ENCODE measurements around the gene CSNK1G3. TPM values are rescaled to one million over a fixed set of nuclear protein-coding genes. Genes with fewer than 3 reads are reported as not detected.

The CSNK1G3 gene
- polyA plus RNA-seq, 1 experiment: 9.8 TPM

GRCh38 chr5:123605822-123606221 lies 93.8 kb downstream of the CSNK1G3 start:
- TF ChIP-seq, protein P1, sequence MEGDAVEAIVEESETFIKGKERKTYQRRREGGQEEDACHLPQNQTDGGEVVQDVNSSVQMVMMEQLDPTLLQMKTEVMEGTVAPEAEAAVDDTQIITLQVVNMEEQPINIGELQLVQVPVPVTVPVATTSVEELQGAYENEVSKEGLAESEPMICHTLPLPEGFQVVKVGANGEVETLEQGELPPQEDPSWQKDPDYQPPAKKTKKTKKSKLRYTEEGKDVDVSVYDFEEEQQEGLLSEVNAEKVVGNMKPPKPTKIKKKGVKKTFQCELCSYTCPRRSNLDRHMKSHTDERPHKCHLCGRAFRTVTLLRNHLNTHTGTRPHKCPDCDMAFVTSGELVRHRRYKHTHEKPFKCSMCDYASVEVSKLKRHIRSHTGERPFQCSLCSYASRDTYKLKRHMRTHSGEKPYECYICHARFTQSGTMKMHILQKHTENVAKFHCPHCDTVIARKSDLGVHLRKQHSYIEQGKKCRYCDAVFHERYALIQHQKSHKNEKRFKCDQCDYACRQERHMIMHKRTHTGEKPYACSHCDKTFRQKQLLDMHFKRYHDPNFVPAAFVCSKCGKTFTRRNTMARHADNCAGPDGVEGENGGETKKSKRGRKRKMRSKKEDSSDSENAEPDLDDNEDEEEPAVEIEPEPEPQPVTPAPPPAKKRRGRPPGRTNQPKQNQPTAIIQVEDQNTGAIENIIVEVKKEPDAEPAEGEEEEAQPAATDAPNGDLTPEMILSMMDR (IDR thresholded peaks at IDR 0.05; ENCODE audit: insufficient read depth, low read depth, low read length): no peak
- no peaks in the 10 kb centered on the region for H3K27me3 ChIP-seq (ENCODE audit: control insufficient read depth, insufficient read depth, low read length)
- DNase-seq (ENCODE audit: low read depth): no peak
- no peak overlapping the region for H3K4me3 ChIP-seq (ENCODE audit: low read depth, low read length)
- POLR2A ChIA-PET: no interaction called here
- peaks cover 1% of the 10 kb centered on the region; the same call in 1 of the 2 replicates for H3K36me3 ChIP-seq (ENCODE audit: control insufficient read depth, insufficient read depth, low read length)
- CTCF ChIA-PET: no interaction called here

DNA sequence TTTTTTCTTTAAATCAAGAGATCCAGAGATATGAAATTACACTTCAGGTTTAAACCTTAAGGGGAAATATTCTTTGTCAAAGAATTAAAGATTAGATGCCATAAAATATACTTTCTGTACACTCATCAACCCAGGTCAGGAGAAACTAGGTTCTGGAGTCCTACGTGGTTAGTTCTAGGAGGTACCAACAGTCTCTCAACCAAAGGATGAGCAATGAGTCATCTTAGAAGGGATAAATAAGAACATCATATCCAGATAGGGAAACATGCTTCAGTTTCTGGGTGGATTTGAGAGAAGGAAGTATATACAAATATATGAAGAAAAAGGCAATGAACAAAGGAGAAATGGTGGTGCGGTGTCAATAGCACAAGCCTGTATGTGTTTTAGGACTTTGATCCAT lies 98.2 kb downstream of the CSNK1G3 start:
- no peaks in the 10 kb centered on the region for H3K27me3 ChIP-seq (ENCODE audit: control insufficient read depth, insufficient read depth, low read length)
- H3K36me3 ChIP-seq (ENCODE audit: control insufficient read depth, insufficient read depth, low read length): no peaks in the 10 kb centered on the region
- TF ChIP-seq, protein P1 (IDR thresholded peaks at IDR 0.05; ENCODE audit: insufficient read depth, low read depth, low read length): no peak
- no peak overlapping the region for H3K4me3 ChIP-seq (ENCODE audit: low read depth, low read length)
- DNase-seq (ENCODE audit: low read depth): no peak
- ChIA-PET CTCF (interaction anchor here (0.7 to 1.6 kb wide), 11 partner anchors 11 to 1434 kb away, joined by 3 to 9 read pairs (median 4); partner anchors contain the start of gene CEP120), POLR2A (no interaction called here)

DNA sequence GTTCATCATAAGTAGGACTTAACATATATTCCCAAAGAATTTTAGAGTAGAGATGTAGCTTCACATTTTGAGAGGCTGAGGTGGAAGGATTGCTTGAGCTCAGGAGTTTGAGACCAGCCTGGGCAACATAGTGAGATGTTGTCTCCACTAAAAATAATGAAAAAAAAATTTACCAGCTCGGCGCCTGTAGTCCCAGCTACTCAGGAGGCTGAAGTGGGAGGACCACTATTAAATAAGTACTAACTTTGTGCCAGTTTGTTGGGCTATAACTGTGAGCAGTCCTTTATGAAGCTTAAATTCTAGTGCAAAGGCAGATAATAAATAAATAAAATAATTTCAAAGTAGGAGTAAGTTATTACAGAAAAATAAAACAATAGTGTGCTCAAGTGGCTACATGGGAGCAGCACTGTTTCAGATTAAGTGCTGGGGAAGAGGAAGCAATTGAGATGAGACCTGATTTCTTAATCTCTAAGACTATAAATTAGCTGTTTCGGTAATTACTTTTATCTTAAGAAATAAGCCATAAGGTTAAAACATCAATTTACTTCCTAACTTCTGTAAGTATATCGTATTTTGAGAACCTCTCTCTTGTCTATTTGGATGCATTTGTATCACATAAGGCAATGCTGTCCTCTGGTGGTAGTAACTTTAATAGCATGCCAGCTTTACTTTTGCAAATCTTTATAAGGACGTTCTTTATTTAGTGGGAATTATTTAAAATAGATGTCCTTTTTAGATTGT lies 98.9 kb downstream of the CSNK1G3 start:
- peak; percentile 24 for DNase-seq (ENCODE audit: low read depth)
- Histone ChIP-seq H3K36me3 (ENCODE audit: control insufficient read depth, insufficient read depth, low read length) (no peaks in the 10 kb centered on the region), H3K4me3 (ENCODE audit: low read depth, low read length) (no peak overlapping the region), H3K27me3 (ENCODE audit: control insufficient read depth, insufficient read depth, low read length) (no peaks in the 10 kb centered on the region)
- ChIA-PET POLR2A (no interaction called here), CTCF (interaction anchor here (0.7 to 1.6 kb wide), 14 partner anchors 11 to 1435 kb away, joined by 3 to 9 read pairs (median 4); partner anchors contain the start of gene CEP120)
- TF ChIP-seq, protein P1 (IDR thresholded peaks at IDR 0.05; ENCODE audit: insufficient read depth, low read depth, low read length): peak; percentile 89

DNA sequence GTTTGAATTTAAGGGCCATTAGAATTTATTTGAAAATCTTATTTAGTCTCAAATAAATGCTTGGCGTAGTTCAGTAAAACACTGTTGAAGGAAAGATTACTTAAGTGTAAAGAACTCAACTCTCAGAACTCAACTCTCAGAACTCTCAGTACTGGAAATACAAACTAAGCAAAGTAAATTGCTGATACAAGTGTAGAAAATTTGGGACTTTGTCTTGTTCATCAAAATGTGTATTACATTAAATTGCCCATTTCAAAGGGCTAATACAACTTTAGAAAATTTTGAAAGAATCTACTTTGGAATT lies 99.4 kb downstream of the CSNK1G3 start:
- ChIA-PET CTCF (interaction anchor here (1.0 to 1.6 kb wide), 9 partner anchors 18 to 266 kb away, joined by 3 to 9 read pairs (median 4); partner anchors contain the start of gene CEP120), POLR2A (no interaction called here)
- Histone ChIP-seq H3K27me3 (ENCODE audit: control insufficient read depth, insufficient read depth, low read length) (no peaks in the 10 kb centered on the region), H3K36me3 (ENCODE audit: control insufficient read depth, insufficient read depth, low read length) (no peaks in the 10 kb centered on the region), H3K4me3 (ENCODE audit: low read depth, low read length) (no peak overlapping the region)
- TF ChIP-seq, protein P1 (IDR thresholded peaks at IDR 0.05; ENCODE audit: insufficient read depth, low read depth, low read length): no peak
- DNase-seq (ENCODE audit: low read depth): no peak

DNA sequence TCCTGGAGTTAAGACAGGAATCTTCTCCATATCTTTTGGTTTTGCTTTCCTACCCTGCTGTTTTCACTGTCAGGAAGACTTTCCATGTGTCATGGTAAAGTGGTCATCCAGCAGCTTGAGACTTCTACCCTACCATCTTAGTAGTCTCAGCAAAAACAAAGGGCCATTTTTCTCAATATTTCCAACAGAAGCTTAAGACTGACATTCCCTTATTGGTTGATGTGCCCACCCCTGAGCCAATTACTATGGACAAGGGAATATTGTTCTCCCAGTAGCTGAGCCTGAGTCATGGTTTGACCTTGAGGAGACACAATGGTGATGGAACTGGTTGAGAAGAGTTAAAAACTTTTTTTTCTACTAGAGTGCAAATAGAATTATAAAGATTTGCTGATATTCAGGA lies 105.6 kb downstream of the CSNK1G3 start:
- DNase-seq (ENCODE audit: low read depth): no peak
- POLR2A ChIA-PET: no interaction called here
- CTCF ChIA-PET: no interaction called here
- TF ChIP-seq, protein P1 (IDR thresholded peaks at IDR 0.05; ENCODE audit: insufficient read depth, low read depth, low read length): no peak
- H3K36me3 ChIP-seq (ENCODE audit: control insufficient read depth, insufficient read depth, low read length): no peaks in the 10 kb centered on the region
- H3K4me3 ChIP-seq (ENCODE audit: low read depth, low read length): no peak overlapping the region
- no peaks in the 10 kb centered on the region for H3K27me3 ChIP-seq (ENCODE audit: control insufficient read depth, insufficient read depth, low read length)

Measured in BJ (cell line).